ENCODE data around the gene TCAIM.

TCAIM gene

DNA sequence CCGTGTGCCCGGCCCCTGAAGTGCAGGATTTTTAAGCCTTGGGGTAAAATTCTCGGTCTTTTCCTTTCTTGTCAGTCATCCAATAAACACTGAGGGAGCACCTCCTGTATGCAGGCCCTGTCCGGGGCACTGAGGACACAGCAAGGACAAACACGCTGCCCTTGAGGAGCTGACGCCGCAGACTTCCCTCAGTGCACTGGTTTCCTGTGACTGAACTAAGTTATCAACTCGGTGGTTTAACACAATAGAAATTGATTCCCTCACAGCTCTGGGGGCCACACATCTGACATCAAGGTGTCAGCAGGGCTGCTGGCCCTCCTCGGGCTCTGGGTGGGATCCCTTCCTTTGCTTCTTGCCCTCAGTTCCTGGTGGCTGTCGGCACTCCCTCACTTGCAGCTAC, 73.8 kb downstream of the TCAIM start:
- no peaks in the 10 kb centered on the region for H3K9me3 ChIP-seq (ENCODE audit: control insufficient read depth, insufficient read depth, low read length)
- TF ChIP-seq EZH2phosphoT487 (IDR thresholded peaks at IDR 0.05; ENCODE audit: borderline replicate concordance, low read length) (no peak), CTCF (IDR thresholded peaks at IDR 0.05; ENCODE audit: low read depth, low read length, poor library complexity, severe bottlenecking) (no peak)
- H3K4me2 ChIP-seq (ENCODE audit: low read length), result no peak overlapping the region
- H3F3A ChIP-seq (ENCODE audit: control insufficient read depth, insufficient read depth), result no peaks in the 10 kb centered on the region
- H3K9me2 ChIP-seq (replicated peaks; ENCODE audit: control insufficient read depth, low read length), result no peaks in the 10 kb centered on the region
- H3K27ac ChIP-seq (ENCODE audit: low read depth, low read length), result no peak overlapping the region
- H3K4me1 ChIP-seq (ENCODE audit: control insufficient read depth, low read length), result no peaks in the 10 kb centered on the region
- H3K79me2 ChIP-seq (ENCODE audit: control insufficient read depth, low read length), result no peaks in the 10 kb centered on the region
- H3K27me3 ChIP-seq (ENCODE audit: control insufficient read depth, low read length), result no peaks in the 10 kb centered on the region
- no peak overlapping the region for H3K4me3 ChIP-seq (ENCODE audit: low read length)
- H4K20me1 ChIP-seq (ENCODE audit: control insufficient read depth, insufficient read depth, low read depth, low read length), result no peaks in the 10 kb centered on the region
- no peaks in the 10 kb centered on the region for H3K36me3 ChIP-seq (ENCODE audit: control insufficient read depth, low read length)

DNA sequence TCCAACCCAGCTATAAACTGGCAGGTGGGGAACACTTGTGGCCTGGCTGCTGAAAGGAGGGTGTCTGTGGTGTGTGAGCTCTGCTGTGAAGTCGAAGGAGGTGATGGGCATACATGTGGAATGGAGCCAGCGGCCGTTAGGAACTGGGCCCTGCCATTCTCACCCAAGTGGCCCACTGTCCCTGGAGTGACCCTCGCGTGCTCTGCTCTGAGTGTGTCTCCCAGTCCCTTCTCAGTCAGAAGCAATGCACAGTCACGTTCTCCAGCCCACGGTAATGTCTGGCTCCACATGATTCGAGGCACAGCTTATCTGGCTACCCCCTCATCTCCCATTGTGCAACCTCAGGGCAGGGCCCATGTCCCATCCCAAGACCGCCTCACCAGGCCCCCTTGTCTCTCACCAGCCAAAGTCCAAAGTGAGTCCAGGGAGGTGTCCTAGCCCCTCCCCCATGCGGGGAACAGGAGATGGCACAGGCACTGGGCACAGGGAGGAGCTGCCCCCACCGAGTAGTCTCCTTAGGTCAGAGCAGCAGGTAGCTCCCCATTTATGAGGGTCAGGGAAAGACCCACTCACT, 76.0 kb downstream of the TCAIM start:
- TF ChIP-seq CTCF (IDR thresholded peaks at IDR 0.05; ENCODE audit: low read depth, low read length, poor library complexity, severe bottlenecking) (no peak), EZH2phosphoT487 (IDR thresholded peaks at IDR 0.05; ENCODE audit: borderline replicate concordance, low read length) (no peak)
- no peaks in the 10 kb centered on the region for H3K36me3 ChIP-seq (ENCODE audit: control insufficient read depth, low read length)
- no peak overlapping the region for H3K4me3 ChIP-seq (ENCODE audit: low read length)
- H3K9me3 ChIP-seq (ENCODE audit: control insufficient read depth, insufficient read depth, low read length), result no peaks in the 10 kb centered on the region
- no peaks in the 10 kb centered on the region for H4K20me1 ChIP-seq (ENCODE audit: control insufficient read depth, insufficient read depth, low read depth, low read length)
- H3K9me2 ChIP-seq (replicated peaks; ENCODE audit: control insufficient read depth, low read length), result no peaks in the 10 kb centered on the region
- no peaks in the 10 kb centered on the region for H3K27me3 ChIP-seq (ENCODE audit: control insufficient read depth, low read length)
- H3K4me1 ChIP-seq (ENCODE audit: control insufficient read depth, low read length), result no peaks in the 10 kb centered on the region
- no peaks in the 10 kb centered on the region for H3F3A ChIP-seq (ENCODE audit: control insufficient read depth, insufficient read depth)
- H3K27ac ChIP-seq (ENCODE audit: low read depth, low read length), result no peak overlapping the region
- no peaks in the 10 kb centered on the region for H3K79me2 ChIP-seq (ENCODE audit: control insufficient read depth, low read length)
- no peak overlapping the region for H3K4me2 ChIP-seq (ENCODE audit: low read length)

- Histone ChIP-seq H3K4me1 (ENCODE audit: control insufficient read depth, low read length) (no peaks in the 10 kb centered on the region), H3K9me2 (replicated peaks; ENCODE audit: control insufficient read depth, low read length) (no peaks in the 10 kb centered on the region), H3K79me2 (ENCODE audit: control insufficient read depth, low read length) (no peaks in the 10 kb centered on the region), H3K27me3 (ENCODE audit: control insufficient read depth, low read length) (no peaks in the 10 kb centered on the region), H3F3A (ENCODE audit: control insufficient read depth, insufficient read depth) (no peaks in the 10 kb centered on the region), H3K4me2 (ENCODE audit: low read length) (no peak overlapping the region), H4K20me1 (ENCODE audit: control insufficient read depth, insufficient read depth, low read depth, low read length) (no peaks in the 10 kb centered on the region), H3K4me3 (ENCODE audit: low read length) (no peak overlapping the region), H3K36me3 (ENCODE audit: control insufficient read depth, low read length) (no peaks in the 10 kb centered on the region), H3K27ac (ENCODE audit: low read depth, low read length) (no peak overlapping the region), H3K9me3 (ENCODE audit: control insufficient read depth, insufficient read depth, low read length) (no peaks in the 10 kb centered on the region)
- TF ChIP-seq CTCF (IDR thresholded peaks at IDR 0.05; ENCODE audit: low read depth, low read length, poor library complexity, severe bottlenecking) (no peak), EZH2phosphoT487 (IDR thresholded peaks at IDR 0.05; ENCODE audit: borderline replicate concordance, low read length) (no peak)
Measured at GRCh38 chr3:44415421-44415820, 76.9 kb downstream of the TCAIM start.

Measured in DOHH2 (cell line).